CD14-positive monocyte (primary cell): Measurements from ENCODE around the gene ABHD17C. TPM values are rescaled to one million over a fixed set of nuclear protein-coding genes. Genes with fewer than 3 reads are reported as not detected.

Experiments
- DNase-seq, 3 donors: peaks; one replicate each; pipeline ENCODE4 v3.0.0-alpha.2; 2011 to 2022
- H2AFZ ChIP-seq: 2 replicates; pipeline ENCODE4 v1.6.0; 2012; ENCODE audit warnings: mild to moderate bottlenecking, low read depth, low read length, inconsistent platforms; ENCODE audit not compliant: insufficient read depth, poor library complexity, severe bottlenecking
- H3K27ac ChIP-seq, 2 donors: 1 replicate in 1 of 2; 2 replicates in 1 of 2; pipeline ENCODE4 v1.5.1; 2012 to 2013; ENCODE audit warnings: low read length in 2 of 2, control low read depth in 1 of 2, inconsistent platforms in 1 of 2, low read depth in 1 of 2, mild to moderate bottlenecking in 1 of 2
- H3K27me3 ChIP-seq, 2 donors: one replicate each; pipeline versions ENCODE4 v1.6.0 to v1.6.1; 2011 to 2013; ENCODE audit warnings: low read length in 2 of 2; ENCODE audit not compliant: control insufficient read depth in 2 of 2, insufficient read depth in 2 of 2
- H3K36me3 ChIP-seq, 2 donors: replicated peaks in 1 of 2; 1 replicate in 1 of 2; 2 replicates in 1 of 2; pipeline versions ENCODE4 v1.5.1 to v1.6.1; 2012 to 2013; ENCODE audit warnings: low read length in 2 of 2, control low read depth in 1 of 2, inconsistent platforms in 1 of 2, mild to moderate bottlenecking in 1 of 2; ENCODE audit not compliant: insufficient read depth in 2 of 2, control insufficient read depth in 1 of 2
- H3K4me1 ChIP-seq, 2 donors: 1 replicate in 1 of 2; 2 replicates in 1 of 2; pipeline versions ENCODE4 v1.5.1 to v1.6.1; 2012 to 2013; ENCODE audit warnings: low read length in 2 of 2, control low read depth in 1 of 2, inconsistent platforms in 1 of 2, mild to moderate bottlenecking in 1 of 2, moderate library complexity in 1 of 2; ENCODE audit not compliant: insufficient read depth in 2 of 2, control insufficient read depth in 1 of 2
- H3K4me2 ChIP-seq: replicated peaks from 2 replicates; pipeline ENCODE3; 2012; ENCODE audit warnings: low read length, moderate library complexity, mild to moderate bottlenecking; ENCODE audit not compliant: poor library complexity, severe bottlenecking; ENCODE audit errors: extremely low read depth
- H3K4me3 ChIP-seq, 3 experiments: fragments of 200-600 bp in 1 of 3; sonication (generic) in 1 of 3; replicated peaks in 1 of 3; 1 replicate in 2 of 3; 2 replicates in 1 of 3; pipeline ENCODE4 v1.5.1; 2011 to 2013; ENCODE audit warnings: low read length in 3 of 3, mild to moderate bottlenecking in 3 of 3, control low read depth in 2 of 3, low read depth in 2 of 3, inconsistent platforms in 1 of 3, moderate library complexity in 1 of 3
- H3K79me2 ChIP-seq: 2 replicates; pipeline ENCODE4 v1.6.0; 2012; ENCODE audit warnings: mild to moderate bottlenecking, control low read depth, inconsistent platforms, low read length, moderate library complexity; ENCODE audit not compliant: insufficient read depth
- H3K9ac ChIP-seq: 2 replicates; pipeline ENCODE4 v1.6.0; 2017; ENCODE audit warnings: low read length, mild to moderate bottlenecking; ENCODE audit not compliant: insufficient read depth, poor library complexity, severe bottlenecking
- H3K9me3 ChIP-seq, 2 donors: replicated peaks in 1 of 2; 1 replicate in 1 of 2; 2 replicates in 1 of 2; pipeline versions ENCODE4 v1.5.1 to v1.6.1; 2012 to 2013; ENCODE audit warnings: low read length in 2 of 2, control low read depth in 1 of 2; ENCODE audit not compliant: control insufficient read depth in 1 of 2, insufficient read depth in 1 of 2
- H4K20me1 ChIP-seq: 2 replicates; pipeline ENCODE4 v1.6.0; 2012; ENCODE audit warnings: mild to moderate bottlenecking, low read length, control low read depth, moderate library complexity; ENCODE audit not compliant: insufficient read depth
- H3K27ac Mint-ChIP-seq, 7 donors: one replicate each; pipeline ENCODE4 v1.8.0; 2020; ENCODE audit warnings: mild to moderate bottlenecking in 7 of 7, mixed read lengths in 7 of 7, moderate library complexity in 6 of 7, inconsistent platforms in 2 of 7
- H3K27me3 Mint-ChIP-seq, 3 donors: one replicate each; pipeline ENCODE4 v1.8.0; 2021 to 2022; ENCODE audit warnings: low read depth in 3 of 3, mild to moderate bottlenecking in 3 of 3, mixed read lengths in 3 of 3, moderate library complexity in 3 of 3, inconsistent platforms in 1 of 3
- H3K36me3 Mint-ChIP-seq, 2 donors: one replicate each; pipeline ENCODE4 v1.8.0; 2020; ENCODE audit warnings: mixed read lengths in 2 of 2, inconsistent platforms in 1 of 2, mild to moderate bottlenecking in 1 of 2
- H3K4me1 Mint-ChIP-seq: one replicate; pipeline ENCODE4 v1.8.0; 2020; ENCODE audit warnings: mild to moderate bottlenecking, mixed read lengths
- H3K4me3 Mint-ChIP-seq, 2 donors: one replicate each; pipeline ENCODE4 v1.8.0; 2020; ENCODE audit warnings: mild to moderate bottlenecking in 2 of 2, mixed read lengths in 2 of 2, moderate library complexity in 1 of 2
- H3K9me3 Mint-ChIP-seq, 7 donors: one replicate each; pipeline ENCODE4 v1.8.0; 2020 to 2022; ENCODE audit warnings: mixed read lengths in 7 of 7, mild to moderate bottlenecking in 6 of 7, moderate library complexity in 6 of 7, inconsistent platforms in 2 of 7
- CTCF ChIP-seq: fragments of 200-600 bp; IDR thresholded peaks from one replicate; pipeline ENCODE4 v1.8.0; 2022; ENCODE audit warnings: antibody characterized with exemption, mild to moderate bottlenecking
- WGBS: methylation state at CpG from one replicate; pipeline ENCODE4 v1.1.5; 2013; ENCODE audit warnings: missing lambda C conversion rate; ENCODE audit not compliant: insufficient coverage; 5-methylcytosine and 5-hydroxymethylcytosine counted together
- intact Hi-C, 2 donors: fragments of 100-400 bp; cut with micrococcal nuclease; formaldehyde crosslinking; loops; one replicate each; pipeline versions ENCODE4 v1.15.0 to v1.15.1; 2023
- polyA plus RNA-seq, 3 donors: library from polyadenylated mRNA; depleted of rRNA in 1 of 3; unstranded in 2 of 3; stranded (reverse) in 1 of 3; fragments of 300-500 nt in 2 of 3; fragments of >200 nt in 1 of 3; fragmentation: Illumina TruSeq in 2 of 3; gene quantifications; 1 replicate in 2 of 3; 2 replicates in 1 of 3; pipeline ENCODE4 v1.2.3, GENCODE V29; 2012 to 2021

Gene ABHD17C
- polyA plus RNA-seq, 3 donors = 0.48 to 0.76 (median 0.68) TPM

- intact Hi-C loops = no loop called here
- Mint-ChIP-seq H3K27ac (no peak overlapping the region), H3K4me3 (no peak overlapping the region), H3K4me1 (peaks cover 3% of the 10 kb centered on the region), H3K36me3 (no peaks in the 10 kb centered on the region), H3K27me3 (peaks cover 0 to 3% (median 2%) of the 10 kb centered on the region in 3 donors), H3K9me3 (peaks cover 2 to 10% (median 3%) of the 10 kb centered on the region in 7 donors)
- Histone ChIP-seq H3K4me2 (no peak overlapping the region), H3K36me3 (no peaks in the 10 kb centered on the region), H4K20me1 (no peaks in the 10 kb centered on the region), H3K27me3 (no peaks in the 10 kb centered on the region), H3K9ac (no peak overlapping the region), H2AFZ (no peak overlapping the region), H3K27ac (no peak overlapping the region), H3K79me2 (no peaks in the 10 kb centered on the region), H3K4me1 (no peaks in the 10 kb centered on the region), H3K9me3 (peaks cover 0 to 3% of the 10 kb centered on the region in 2 donors), H3K4me3 (no peak overlapping the region)
- no peak for TF ChIP-seq CTCF
- no CpG with 5 or more reads among the region's 4 CpGs for WGBS
- DNase-seq = no peak
Observed at GRCh38 chr15:80682201-80682600, 12.9 kb upstream of the ABHD17C start.

GRCh38 chr15:80684697-80685096, 10.4 kb upstream of the ABHD17C start:
- no peaks in the 10 kb centered on the region for H3K36me3 ChIP-seq
- peaks cover 0 to 3% (median 2%) of the 10 kb centered on the region in 3 donors for H3K27me3 Mint-ChIP-seq
- no peaks in the 10 kb centered on the region for H3K36me3 Mint-ChIP-seq
- H3K9me3 ChIP-seq = peaks cover 0 to 3% of the 10 kb centered on the region in 2 donors
- no peaks in the 10 kb centered on the region for H3K79me2 ChIP-seq
- no peak overlapping the region for H3K27ac Mint-ChIP-seq
- no peaks in the 10 kb centered on the region for H3K27me3 ChIP-seq
- peaks cover 2 to 10% (median 3%) of the 10 kb centered on the region in 7 donors for H3K9me3 Mint-ChIP-seq
- no peak overlapping the region for H3K27ac ChIP-seq
- no peak overlapping the region for H3K9ac ChIP-seq
- no peak overlapping the region for H3K4me3 ChIP-seq
- DNase-seq = no peak
- peaks cover under 1% of the 10 kb centered on the region for H3K4me1 Mint-ChIP-seq
- H3K4me1 ChIP-seq = no peaks in the 10 kb centered on the region
- no peak overlapping the region for H3K4me3 Mint-ChIP-seq
- intact Hi-C loops = no loop called here
- H4K20me1 ChIP-seq = no peaks in the 10 kb centered on the region
- TF ChIP-seq CTCF = no peak
- no peak overlapping the region for H2AFZ ChIP-seq
- H3K4me2 ChIP-seq = no peak overlapping the region
